NB4 (cell line): ENCODE measurements around the gene CDH22.

Experiments used
- MYC ChIP-seq: IDR thresholded peaks from 2 replicates; pipeline ENCODE4 v1.6.1; 2011; ENCODE audit warnings: low read depth, low read length
- POLR2A ChIP-seq: IDR thresholded peaks from 2 replicates; pipeline ENCODE4 v1.6.1; 2011; ENCODE audit warnings: mild to moderate bottlenecking; ENCODE audit not compliant: insufficient read length; ENCODE audit errors: extremely low read depth
- TF ChIP-seq, protein P1 (sequence below): IDR thresholded peaks from one replicate; pipeline ENCODE4 v1.5.1; 2012; ENCODE audit warnings: low read depth, low read length
- TF ChIP-seq, protein P2 (sequence below): IDR thresholded peaks from 2 replicates; pipeline ENCODE4 v1.6.1; 2011; ENCODE audit warnings: low read depth, low read length

DNA sequence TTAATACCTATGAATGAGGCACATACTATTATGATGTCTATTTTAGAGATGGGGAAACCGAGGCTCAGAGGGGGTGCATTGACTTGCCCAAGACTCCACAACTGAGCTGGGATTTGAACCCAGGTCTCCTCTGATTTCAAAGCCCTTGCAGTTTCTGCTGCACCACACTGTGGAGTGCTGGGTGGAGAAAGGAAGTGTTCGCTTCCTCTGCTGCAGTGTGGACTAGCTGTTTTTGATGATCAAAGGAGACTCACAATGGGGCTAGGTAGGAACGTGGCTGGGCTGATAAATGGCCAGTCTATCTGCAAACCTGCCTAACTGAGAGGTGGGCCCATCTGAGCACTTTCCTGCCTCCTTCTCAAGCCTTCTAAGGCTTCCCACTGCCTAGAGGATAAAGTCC, 102.9 kb downstream of the CDH22 start:
- TF ChIP-seq, protein P1, sequence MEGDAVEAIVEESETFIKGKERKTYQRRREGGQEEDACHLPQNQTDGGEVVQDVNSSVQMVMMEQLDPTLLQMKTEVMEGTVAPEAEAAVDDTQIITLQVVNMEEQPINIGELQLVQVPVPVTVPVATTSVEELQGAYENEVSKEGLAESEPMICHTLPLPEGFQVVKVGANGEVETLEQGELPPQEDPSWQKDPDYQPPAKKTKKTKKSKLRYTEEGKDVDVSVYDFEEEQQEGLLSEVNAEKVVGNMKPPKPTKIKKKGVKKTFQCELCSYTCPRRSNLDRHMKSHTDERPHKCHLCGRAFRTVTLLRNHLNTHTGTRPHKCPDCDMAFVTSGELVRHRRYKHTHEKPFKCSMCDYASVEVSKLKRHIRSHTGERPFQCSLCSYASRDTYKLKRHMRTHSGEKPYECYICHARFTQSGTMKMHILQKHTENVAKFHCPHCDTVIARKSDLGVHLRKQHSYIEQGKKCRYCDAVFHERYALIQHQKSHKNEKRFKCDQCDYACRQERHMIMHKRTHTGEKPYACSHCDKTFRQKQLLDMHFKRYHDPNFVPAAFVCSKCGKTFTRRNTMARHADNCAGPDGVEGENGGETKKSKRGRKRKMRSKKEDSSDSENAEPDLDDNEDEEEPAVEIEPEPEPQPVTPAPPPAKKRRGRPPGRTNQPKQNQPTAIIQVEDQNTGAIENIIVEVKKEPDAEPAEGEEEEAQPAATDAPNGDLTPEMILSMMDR: no peak
- TF ChIP-seq POLR2A (no peak), MYC (no peak)
- TF ChIP-seq, protein P2, sequence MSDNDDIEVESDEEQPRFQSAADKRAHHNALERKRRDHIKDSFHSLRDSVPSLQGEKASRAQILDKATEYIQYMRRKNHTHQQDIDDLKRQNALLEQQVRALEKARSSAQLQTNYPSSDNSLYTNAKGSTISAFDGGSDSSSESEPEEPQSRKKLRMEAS: no peak
